SK-N-MC (cell line): ENCODE measurements around the gene POU2F3.

Experiments used
- EZH2 ChIP-seq: fragments of 200-600 bp; sonication (generic); IDR thresholded peaks from one replicate; pipeline ENCODE4 v1.6.1; 2017; ENCODE audit warnings: antibody characterized with exemption
- FOXP2 ChIP-seq: optimal IDR thresholded peaks from 2 replicates; pipeline ENCODE3; 2011; ENCODE audit warnings: mild to moderate bottlenecking, moderate library complexity; ENCODE audit not compliant: insufficient read depth; ENCODE audit errors: extremely low read length, control extremely low read depth
- POLR2AphosphoS5 ChIP-seq: IDR thresholded peaks from 2 replicates; pipeline ENCODE4 v1.6.1; 2012; ENCODE audit warnings: mild to moderate bottlenecking, low read depth, low read length, borderline replicate concordance

- TF ChIP-seq EZH2 (no peak), POLR2AphosphoS5 (no peak), FOXP2 (no peak)
Observed at GRCh38 chr11:120224361-120224760, 15.6 kb upstream of the POU2F3 start.
